Measurements from ENCODE around the gene UST.

- no peak for TF ChIP-seq CTCF (conservative IDR thresholded peaks at IDR 0.05)
- no peak for TF ChIP-seq ZFX (IDR thresholded peaks at IDR 0.05)
Measured at GRCh38 chr6:149031859-149032598, 285.2 kb downstream of the UST start.

Data from C4-2B (cell line).